SK-N-MC (cell line): ENCODE results near the gene ARFIP1.

Experiments
- EZH2 ChIP-seq: fragments of 200-600 bp; sonication (generic); IDR thresholded peaks from one replicate; pipeline ENCODE4 v1.6.1; 2017; ENCODE audit warnings: antibody characterized with exemption
- FOXP2 ChIP-seq: optimal IDR thresholded peaks from 2 replicates; pipeline ENCODE3; 2011; ENCODE audit warnings: mild to moderate bottlenecking, moderate library complexity; ENCODE audit not compliant: insufficient read depth; ENCODE audit errors: extremely low read length, control extremely low read depth
- POLR2AphosphoS5 ChIP-seq: IDR thresholded peaks from 2 replicates; pipeline ENCODE4 v1.6.1; 2012; ENCODE audit warnings: mild to moderate bottlenecking, low read depth, low read length, borderline replicate concordance

- TF ChIP-seq EZH2 (no peak), POLR2AphosphoS5 (no peak), FOXP2 (no peak)
Observed at GRCh38 chr4:152828122-152828521, 48.4 kb downstream of the ARFIP1 start.
